ENCODE data around the gene VIPAS39. TPM values are rescaled to one million over a fixed set of nuclear protein-coding genes. Genes with fewer than 3 reads are reported as not detected.

The VIPAS39 gene
- total and polyA plus RNA-seq, 12 donors = 8.0 to 18.7 (median 13.7) TPM

DNA sequence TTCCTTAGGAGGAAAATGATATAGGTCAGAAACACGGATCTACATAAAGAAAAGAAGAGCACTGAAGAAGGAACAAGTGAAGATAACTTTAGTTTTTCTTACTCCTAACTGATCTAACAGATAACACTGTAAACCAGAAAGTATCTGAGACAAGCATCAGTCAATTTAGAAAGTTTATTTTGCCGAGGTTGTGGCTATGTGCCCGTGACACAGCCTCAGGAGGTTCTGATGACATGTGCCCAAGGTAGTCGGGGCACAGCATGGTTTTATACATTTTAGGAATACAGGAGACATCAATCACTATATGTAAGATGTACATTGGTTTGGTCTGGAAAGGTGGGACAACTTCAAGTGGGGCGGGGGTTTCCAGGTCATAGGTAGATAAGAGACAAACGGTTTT lies 57.2 kb downstream of the VIPAS39 start:
- no peaks in the 10 kb centered on the region for H3K9me3 ChIP-seq
- DNase-seq (no peak), ATAC-seq (no peak)
- peaks cover 0 to 3% (median 0%) of the 10 kb centered on the region in 9 donors for H3K4me1 ChIP-seq
- peaks cover 0 to 5% (median 0%) of the 10 kb centered on the region in 9 donors for H3K36me3 ChIP-seq
- TF ChIP-seq, protein P1, sequence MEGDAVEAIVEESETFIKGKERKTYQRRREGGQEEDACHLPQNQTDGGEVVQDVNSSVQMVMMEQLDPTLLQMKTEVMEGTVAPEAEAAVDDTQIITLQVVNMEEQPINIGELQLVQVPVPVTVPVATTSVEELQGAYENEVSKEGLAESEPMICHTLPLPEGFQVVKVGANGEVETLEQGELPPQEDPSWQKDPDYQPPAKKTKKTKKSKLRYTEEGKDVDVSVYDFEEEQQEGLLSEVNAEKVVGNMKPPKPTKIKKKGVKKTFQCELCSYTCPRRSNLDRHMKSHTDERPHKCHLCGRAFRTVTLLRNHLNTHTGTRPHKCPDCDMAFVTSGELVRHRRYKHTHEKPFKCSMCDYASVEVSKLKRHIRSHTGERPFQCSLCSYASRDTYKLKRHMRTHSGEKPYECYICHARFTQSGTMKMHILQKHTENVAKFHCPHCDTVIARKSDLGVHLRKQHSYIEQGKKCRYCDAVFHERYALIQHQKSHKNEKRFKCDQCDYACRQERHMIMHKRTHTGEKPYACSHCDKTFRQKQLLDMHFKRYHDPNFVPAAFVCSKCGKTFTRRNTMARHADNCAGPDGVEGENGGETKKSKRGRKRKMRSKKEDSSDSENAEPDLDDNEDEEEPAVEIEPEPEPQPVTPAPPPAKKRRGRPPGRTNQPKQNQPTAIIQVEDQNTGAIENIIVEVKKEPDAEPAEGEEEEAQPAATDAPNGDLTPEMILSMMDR (IDR thresholded peaks at IDR 0.05) = no peak
- H3K27me3 ChIP-seq = no peaks in the 10 kb centered on the region
- no peak overlapping the region for H3K4me3 ChIP-seq
- intact Hi-C loops (cut with DNase I) = no loop called here
- 80 to 86% methylated on average over 6 of the region's 6 CpGs for WGBS, 2 donors
- H3K27ac ChIP-seq = no peak overlapping the region

DNA sequence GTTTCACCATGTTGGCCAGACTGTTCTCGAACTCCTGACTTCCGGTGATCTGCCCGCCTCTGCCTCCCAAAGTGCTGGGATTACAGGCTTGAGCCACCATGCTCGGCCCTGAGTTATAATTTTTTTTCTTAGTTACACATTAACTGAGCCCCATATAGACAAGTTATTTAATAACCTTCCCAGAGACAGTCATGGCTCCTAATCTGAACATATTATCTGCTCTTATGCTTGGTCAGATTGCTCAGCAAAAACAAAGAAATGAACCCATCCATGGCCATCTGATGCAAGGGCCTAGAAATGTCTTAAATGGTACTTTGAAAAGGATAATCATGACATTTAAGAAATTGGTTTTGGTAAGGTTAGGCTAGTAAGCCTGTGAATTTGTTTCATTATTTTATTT lies 67.2 kb downstream of the VIPAS39 start:
- H3K27me3 ChIP-seq = no peaks in the 10 kb centered on the region
- no peak for DNase-seq
- TF ChIP-seq, protein P1 (IDR thresholded peaks at IDR 0.05) = no peak
- no peak for ATAC-seq
- H3K36me3 ChIP-seq = no peaks in the 10 kb centered on the region
- no peaks in the 10 kb centered on the region for H3K9me3 ChIP-seq
- intact Hi-C loops (cut with DNase I) = no loop called here
- no peak overlapping the region for H3K27ac ChIP-seq
- WGBS, 2 donors = 93 to 99% methylated on average over 4 of the region's 4 CpGs
- no peaks in the 10 kb centered on the region for H3K4me1 ChIP-seq
- no peak overlapping the region for H3K4me3 ChIP-seq

DNA sequence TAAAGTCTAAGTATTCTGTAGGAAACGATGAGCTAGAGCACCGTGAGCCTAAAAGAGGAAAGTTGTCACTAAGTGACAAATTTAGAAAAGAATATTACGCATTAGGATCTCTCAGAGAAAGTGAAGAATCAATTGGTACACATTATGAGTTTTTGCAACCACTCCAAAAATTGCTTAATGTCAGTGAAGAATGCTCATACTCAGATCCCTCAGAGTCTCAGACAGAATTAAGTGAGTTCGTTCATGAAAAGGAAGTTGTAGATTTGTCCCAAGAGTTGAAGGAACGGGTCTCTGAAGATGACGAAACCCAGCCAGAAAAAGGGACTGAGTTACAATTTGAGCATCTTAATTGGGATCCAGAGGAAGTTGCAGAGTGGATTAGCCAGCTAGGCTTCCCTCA lies 78.7 kb downstream of the VIPAS39 start:
- Histone ChIP-seq H3K9me3 (no peaks in the 10 kb centered on the region), H3K4me1 (peaks cover 0 to 28% (median 14%) of the 10 kb centered on the region in 9 donors), H3K27ac (no peak overlapping the region), H3K4me3 (no peak overlapping the region), H3K36me3 (no peaks in the 10 kb centered on the region), H3K27me3 (no peaks in the 10 kb centered on the region)
- TF ChIP-seq, protein P1 (IDR thresholded peaks at IDR 0.05) = no peak
- no peak for DNase-seq
- no peak for ATAC-seq
- intact Hi-C loops (cut with DNase I) = loop anchor here in 2 of 10 donors (5.0 kb wide), 1 partner anchor 56 kb away; the partner anchor contains the start of genes GSTZ1 (in 2 of the 2) and POMT2 (in 2 of the 2)
- WGBS, 2 donors = 89 to 95% methylated on average over 6 of the region's 6 CpGs

DNA sequence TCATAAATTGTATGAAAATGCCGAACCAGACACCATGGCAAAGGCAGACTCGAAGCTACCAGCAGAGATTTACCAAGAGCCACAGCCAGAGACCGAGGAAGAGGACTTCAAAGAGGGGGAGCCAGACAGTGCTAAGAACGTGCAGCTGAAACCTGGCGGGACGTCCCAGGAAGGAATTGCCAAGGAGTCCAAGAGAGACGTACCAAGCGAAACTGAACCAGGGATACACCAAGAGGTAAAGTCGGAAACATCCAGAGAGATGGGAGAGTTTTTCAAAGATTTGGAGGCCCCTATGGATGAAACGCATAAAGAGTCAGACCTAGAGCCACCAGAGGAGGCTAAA lies 79.9 kb downstream of the VIPAS39 start:
- no peaks in the 10 kb centered on the region for H3K9me3 ChIP-seq
- DNase-seq = no peak
- no peaks in the 10 kb centered on the region for H3K36me3 ChIP-seq
- peaks cover 0 to 28% (median 15%) of the 10 kb centered on the region in 9 donors for H3K4me1 ChIP-seq
- H3K4me3 ChIP-seq = peak overlapping the region; percentile 56 to 94 (median 86)
- peak overlapping the region in 7 of 10 donors; percentile 76 to 92 (median 84) for H3K27ac ChIP-seq
- intact Hi-C loops (cut with DNase I) = loop anchor here in 4 of 10 donors (1.0 to 5.0 kb wide), 4 partner anchors 55 to 79 kb away; partner anchors contain the start of genes GSTZ1 (in 4 of the 4), POMT2 (in 3 of the 4) and VIPAS39 (in 1 of the 4)
- no peaks in the 10 kb centered on the region for H3K27me3 ChIP-seq
- 14 to 18% methylated on average over 10 of the region's 10 CpGs for WGBS, 2 donors
- ATAC-seq = peak in 2 of 8 donors; percentile 29 to 33
- TF ChIP-seq, protein P1 (IDR thresholded peaks at IDR 0.05) = no peak

Data from heart right ventricle (tissue), 16 donors.